ENCODE results near the gene GALNT18.

DNA sequence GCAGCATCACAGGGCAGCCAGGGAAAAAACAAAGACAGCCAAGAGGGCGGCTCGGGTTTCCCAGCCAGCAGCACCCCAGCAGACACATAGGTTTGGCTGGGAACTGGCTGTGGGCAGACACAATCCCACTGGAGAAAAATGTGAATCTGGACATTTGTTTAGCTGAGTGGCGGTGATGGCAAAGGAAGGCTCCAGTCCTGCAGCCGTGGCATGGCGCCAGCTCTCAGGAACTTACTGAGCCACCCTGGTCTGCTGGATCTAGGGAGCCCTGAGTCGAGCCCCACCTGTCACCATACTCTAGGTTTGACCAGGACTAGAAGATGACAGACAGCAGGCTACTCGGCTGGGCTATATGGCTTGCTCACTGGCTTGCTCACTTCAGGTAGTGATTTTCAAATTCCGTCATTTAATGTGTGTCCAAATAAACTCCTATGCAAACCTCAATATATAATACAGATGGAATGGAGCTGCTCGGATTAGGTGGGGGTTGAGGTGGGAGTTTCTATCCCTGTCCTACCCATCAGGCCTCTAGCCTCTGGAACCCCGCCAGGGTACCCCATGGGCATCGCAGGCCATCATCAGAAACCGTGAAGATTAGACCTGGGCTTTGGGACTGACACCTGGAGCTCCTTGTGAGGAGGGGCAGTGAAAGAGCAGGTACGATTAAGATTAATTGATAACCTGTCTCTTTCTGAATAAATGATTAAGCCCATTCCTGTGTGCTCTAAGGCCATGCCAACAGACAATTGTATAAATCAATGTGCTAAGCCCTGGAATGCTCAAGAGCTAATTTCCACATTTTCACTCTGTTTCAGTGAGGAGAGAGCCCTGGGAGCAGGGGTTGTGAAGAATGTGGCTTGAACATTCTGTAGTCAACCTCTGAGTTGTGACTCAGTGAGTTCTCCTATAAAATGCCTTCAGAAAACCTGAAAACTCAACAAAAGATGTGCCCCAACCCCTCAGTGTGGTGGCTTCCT, 42.5 kb downstream of the GALNT18 start:
- no peak for TF ChIP-seq TAF1 (IDR thresholded peaks at IDR 0.05; ENCODE audit: low read depth)
- no peak for TF ChIP-seq EZH2 (IDR thresholded peaks at IDR 0.05; ENCODE audit: borderline replicate concordance, insufficient read depth, low read length, poor library complexity, severe bottlenecking)
- TF ChIP-seq, protein P1, sequence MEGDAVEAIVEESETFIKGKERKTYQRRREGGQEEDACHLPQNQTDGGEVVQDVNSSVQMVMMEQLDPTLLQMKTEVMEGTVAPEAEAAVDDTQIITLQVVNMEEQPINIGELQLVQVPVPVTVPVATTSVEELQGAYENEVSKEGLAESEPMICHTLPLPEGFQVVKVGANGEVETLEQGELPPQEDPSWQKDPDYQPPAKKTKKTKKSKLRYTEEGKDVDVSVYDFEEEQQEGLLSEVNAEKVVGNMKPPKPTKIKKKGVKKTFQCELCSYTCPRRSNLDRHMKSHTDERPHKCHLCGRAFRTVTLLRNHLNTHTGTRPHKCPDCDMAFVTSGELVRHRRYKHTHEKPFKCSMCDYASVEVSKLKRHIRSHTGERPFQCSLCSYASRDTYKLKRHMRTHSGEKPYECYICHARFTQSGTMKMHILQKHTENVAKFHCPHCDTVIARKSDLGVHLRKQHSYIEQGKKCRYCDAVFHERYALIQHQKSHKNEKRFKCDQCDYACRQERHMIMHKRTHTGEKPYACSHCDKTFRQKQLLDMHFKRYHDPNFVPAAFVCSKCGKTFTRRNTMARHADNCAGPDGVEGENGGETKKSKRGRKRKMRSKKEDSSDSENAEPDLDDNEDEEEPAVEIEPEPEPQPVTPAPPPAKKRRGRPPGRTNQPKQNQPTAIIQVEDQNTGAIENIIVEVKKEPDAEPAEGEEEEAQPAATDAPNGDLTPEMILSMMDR (IDR thresholded peaks at IDR 0.05; ENCODE audit: poor library complexity, severe bottlenecking), result no peak
- TF ChIP-seq POLR2AphosphoS5 (IDR thresholded peaks at IDR 0.05), result no peak
- TF ChIP-seq RAD21 (conservative IDR thresholded peaks at IDR 0.05), result no peak

Measured in neural cell (in vitro differentiated cells).